Esophagus squamous epithelium (tissue), 5 donors: ENCODE results near the gene IDUA. TPM values are rescaled to one million over a fixed set of nuclear protein-coding genes. Genes with fewer than 3 reads are reported as not detected.

Experiments used
- DNase-seq: peaks from one replicate; lab custom pipeline; 2025; lab: John Stamatoyannopoulos, UW
- H3K27ac ChIP-seq, 4 donors: fragments of 200-600 bp; sonication (generic); one replicate each; pipeline ENCODE4 v1.5.1; 2016 to 2019; ENCODE audit warnings: mild to moderate bottlenecking in 1 of 4
- H3K27me3 ChIP-seq, 4 donors: fragments of 200-600 bp; sonication (generic); 1 replicate in 3 of 4; 2 replicates in 1 of 4; pipeline versions ENCODE4 v1.5.1 to v1.6.0; 2017 to 2021; ENCODE audit warnings: antibody characterized with exemption in 1 of 4
- H3K36me3 ChIP-seq, 3 donors: fragments of 200-600 bp; sonication (generic); one replicate each; pipeline ENCODE4 v1.5.1; 2016 to 2019
- H3K4me1 ChIP-seq, 3 donors: fragments of 200-600 bp; sonication (generic); one replicate each; pipeline ENCODE4 v1.5.1; 2017 to 2019
- H3K4me3 ChIP-seq, 4 donors: fragments of 200-600 bp; sonication (generic); 1 replicate in 3 of 4; 2 replicates in 1 of 4; pipeline ENCODE4 v1.5.1; 2016 to 2019; ENCODE audit warnings: mild to moderate bottlenecking in 2 of 4, moderate library complexity in 1 of 4
- H3K9me3 ChIP-seq, 3 donors: fragments of 200-600 bp; sonication (generic); one replicate each; pipeline ENCODE4 v1.5.1; 2016 to 2019
- CTCF ChIP-seq, 6 experiments: fragments of 450-650 bp in 4 of 6; fragments of 200-600 bp in 2 of 6; sonication (generic) in 2 of 6; IDR thresholded peaks; one replicate each; pipeline ENCODE4 v1.5.1; 2016 to 2019; ENCODE audit warnings: antibody characterized with exemption in 6 of 6, mild to moderate bottlenecking in 4 of 6, moderate library complexity in 4 of 6
- POLR2A ChIP-seq, 4 donors: fragments of 450-650 bp; IDR thresholded peaks; one replicate each; pipeline ENCODE4 v1.6.1; 2017; ENCODE audit warnings: antibody characterized with exemption in 4 of 4, mild to moderate bottlenecking in 4 of 4, moderate library complexity in 3 of 4
- WGBS, 2 donors: methylation state at CpG; one replicate each; pipeline ENCODE4 v1.1.5; 2018; 5-methylcytosine and 5-hydroxymethylcytosine counted together
- intact Hi-C: fragments of 100-400 bp; cut with DNase I; formaldehyde crosslinking; loops from one replicate; pipeline ENCODE4 v1.15.0; 2022
- total RNA-seq, 4 donors: library from RNA; depleted of rRNA; stranded (reverse); fragments of >200 nt; gene quantifications; one replicate each; pipeline ENCODE4 v1.1.0, GENCODE V29; 2016
- donor health status: DM: yes; HTN: yes; CAD: no.

IDUA gene
- total RNA-seq, 4 donors from 2014 or later: 4.3 to 20.5 (median 14.1) TPM

DNA sequence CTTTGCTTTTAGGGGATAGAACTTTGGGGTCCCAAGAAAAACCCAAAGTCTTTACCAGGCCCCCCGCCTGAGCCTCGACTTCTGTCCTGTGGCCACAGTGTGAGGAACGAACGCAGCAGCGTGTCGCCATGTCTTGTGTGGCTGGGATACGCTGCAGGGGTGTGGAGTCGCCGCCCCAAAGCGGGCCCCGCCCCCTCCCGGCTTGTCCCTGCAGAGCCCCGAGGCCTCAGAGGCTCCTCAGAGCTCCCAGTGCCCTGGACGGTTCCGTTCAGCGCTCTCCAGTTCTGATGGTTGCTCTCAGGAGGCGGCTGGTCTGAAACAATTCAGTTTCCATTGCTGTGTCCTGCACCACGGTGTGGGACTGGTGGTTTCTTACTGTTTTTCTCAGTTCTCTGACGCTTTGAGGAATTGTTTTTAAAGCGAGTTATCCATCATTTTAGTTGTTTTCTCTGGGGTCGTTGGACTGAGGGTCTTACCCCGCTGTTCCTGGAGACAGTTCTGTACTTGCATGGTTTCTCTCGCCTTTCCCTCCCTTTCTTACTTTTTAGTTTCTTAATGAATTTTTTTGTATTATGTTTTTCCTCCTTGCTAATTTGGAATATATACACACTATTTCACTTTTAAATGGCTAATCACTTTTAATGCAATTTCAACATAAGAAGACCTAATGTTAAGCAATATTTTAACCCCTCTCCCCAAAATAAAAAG is 1.6 kb upstream of the IDUA start:
- Histone ChIP-seq H3K27ac (no peak overlapping the region), H3K4me3 (peak overlapping the region; percentile 8 to 51 (median 33)), H3K36me3 (peaks cover 0 to 16% (median 0%) of the 10 kb centered on the region in 3 donors), H3K4me1 (peaks cover 23 to 44% (median 24%) of the 10 kb centered on the region in 3 donors), H3K27me3 (no peaks in the 10 kb centered on the region), H3K9me3 (no peaks in the 10 kb centered on the region)
- 46 to 56% methylated on average over 10 to 13 of the region's 23 CpGs for WGBS, 2 donors
- intact Hi-C loops: no loop called here
- no peak for DNase-seq
- TF ChIP-seq POLR2A (IDR thresholded peaks at IDR 0.05) (no peak), CTCF (IDR thresholded peaks at IDR 0.05) (peak in 3 of 6 experiments; percentile 5 to 15 (median 13))

GRCh38 chr4:986428-986878 is 391 bp upstream of the IDUA start:
- peak overlapping the region; percentile 63 to 92 (median 84) for H3K4me3 ChIP-seq
- DNase-seq: no peak
- H3K27me3 ChIP-seq: no peaks in the 10 kb centered on the region
- peaks cover 0 to 28% (median 0%) of the 10 kb centered on the region in 3 donors for H3K36me3 ChIP-seq
- TF ChIP-seq POLR2A (IDR thresholded peaks at IDR 0.05) (no peak), CTCF (IDR thresholded peaks at IDR 0.05) (no peak)
- 1% methylated on average over 10 to 13 of the region's 14 CpGs for WGBS, 2 donors
- H3K9me3 ChIP-seq: no peaks in the 10 kb centered on the region
- intact Hi-C loops: no loop called here
- H3K27ac ChIP-seq: peak overlapping the region; percentile 66 to 82 (median 79)
- peaks cover 23 to 44% (median 24%) of the 10 kb centered on the region in 3 donors for H3K4me1 ChIP-seq

DNA sequence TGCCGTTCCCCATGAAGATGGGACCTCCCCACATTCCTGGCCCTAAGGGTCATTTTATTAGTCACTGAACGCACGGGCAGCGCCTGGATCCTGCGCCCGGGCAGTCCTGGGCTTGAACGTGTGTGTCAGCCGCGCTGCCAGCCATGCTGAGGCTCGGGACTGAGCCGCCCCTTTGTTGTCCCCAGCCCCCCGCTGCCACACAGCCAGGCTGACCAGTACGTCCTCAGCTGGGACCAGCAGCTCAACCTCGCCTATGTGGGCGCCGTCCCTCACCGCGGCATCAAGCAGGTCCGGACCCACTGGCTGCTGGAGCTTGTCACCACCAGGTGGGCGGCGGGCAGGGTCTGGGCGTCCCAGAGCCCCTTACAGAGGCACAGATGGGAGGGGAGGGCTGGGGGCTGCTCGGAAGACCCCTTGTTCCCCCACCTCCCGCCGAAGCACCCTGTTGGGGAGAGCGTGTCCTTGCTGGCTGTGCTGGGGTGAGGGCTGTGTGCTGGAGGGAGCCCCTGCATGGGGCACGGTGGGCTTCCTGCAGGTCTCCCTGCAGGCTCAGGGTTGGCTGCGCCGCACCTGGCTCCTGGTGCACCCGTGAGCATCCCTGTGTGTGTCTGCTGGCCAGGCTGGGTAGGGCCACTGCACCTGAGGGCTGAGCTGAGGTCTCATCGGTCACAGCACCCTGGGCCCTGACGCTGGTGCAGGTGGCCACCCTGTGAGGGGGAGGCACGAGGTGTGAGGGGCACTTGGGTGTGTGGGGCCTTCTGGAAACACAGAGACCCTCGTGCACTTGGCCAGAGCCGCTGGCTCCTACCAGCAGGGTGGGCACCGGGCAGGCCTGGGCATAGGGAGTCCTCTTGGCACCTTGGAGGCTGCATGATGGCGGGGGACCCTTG is 1.0 kb downstream of the IDUA start:
- intact Hi-C loops: no loop called here
- DNase-seq: no peak
- Histone ChIP-seq H3K4me1 (peaks cover 27 to 56% (median 29%) of the 10 kb centered on the region in 3 donors), H3K27ac (peak overlapping the region; percentile 66 to 82 (median 79)), H3K4me3 (peak overlapping the region; percentile 63 to 92 (median 84)), H3K9me3 (no peaks in the 10 kb centered on the region), H3K36me3 (peaks cover 0 to 35% (median 0%) of the 10 kb centered on the region in 3 donors), H3K27me3 (no peaks in the 10 kb centered on the region)
- 55 to 100% methylated on average over 1 to 4 of the region's 37 CpGs for WGBS, 2 donors
- TF ChIP-seq CTCF (IDR thresholded peaks at IDR 0.05) (no peak), POLR2A (IDR thresholded peaks at IDR 0.05) (no peak)

DNA sequence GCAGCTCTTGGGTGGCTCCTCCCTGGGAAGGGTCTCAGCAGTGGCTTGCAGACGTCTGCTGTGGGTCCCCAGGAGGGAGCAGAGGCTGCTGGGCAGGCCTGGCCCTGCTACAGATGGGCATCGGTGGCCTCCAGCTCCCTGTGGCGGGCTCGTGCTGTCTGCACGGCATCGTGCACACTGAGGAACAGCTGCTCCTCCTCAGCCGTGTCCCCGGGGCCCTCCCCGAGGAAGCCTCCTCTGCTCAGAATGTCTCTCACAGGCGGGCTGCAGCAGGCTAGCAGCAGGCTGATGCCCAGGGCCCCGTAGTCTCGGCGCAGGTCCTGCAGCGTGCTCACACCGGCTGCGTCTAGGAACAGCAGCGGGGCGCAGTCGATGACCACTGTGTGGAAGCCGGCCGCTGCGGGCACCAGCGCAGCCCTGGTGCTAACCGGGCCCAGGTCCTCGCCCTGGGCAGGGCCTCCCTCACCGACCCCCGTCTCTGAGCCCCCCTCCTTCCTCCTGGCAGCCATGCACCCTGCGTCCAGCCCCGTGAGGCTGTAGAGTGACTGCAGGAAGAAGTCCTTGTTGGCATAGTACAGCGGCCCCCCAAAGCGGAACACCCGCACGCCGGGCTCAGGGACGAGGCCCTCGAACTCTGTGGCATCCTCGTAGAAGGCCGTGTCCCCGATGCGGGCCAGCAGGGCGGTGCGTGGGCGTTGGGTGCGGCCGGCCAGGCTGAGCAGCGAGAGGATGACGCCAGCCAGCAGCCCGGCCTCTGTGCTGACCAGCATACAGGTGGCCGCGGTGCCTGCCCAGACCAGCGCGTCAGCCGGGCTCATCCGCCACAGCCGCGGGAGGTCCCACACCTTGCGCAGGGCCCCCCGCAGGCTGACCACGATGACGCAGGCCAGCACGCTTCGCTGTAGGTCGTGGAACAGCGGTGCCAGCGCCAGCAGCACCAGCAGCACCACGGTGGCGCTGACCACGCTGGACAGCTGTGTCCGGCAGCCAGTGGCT is 2.2 kb downstream of the IDUA start:
- no peak for DNase-seq
- H3K27ac ChIP-seq: no peak overlapping the region
- TF ChIP-seq CTCF (IDR thresholded peaks at IDR 0.05) (no peak), POLR2A (IDR thresholded peaks at IDR 0.05) (no peak)
- H3K36me3 ChIP-seq: peaks cover 0 to 35% (median 0%) of the 10 kb centered on the region in 3 donors
- WGBS, 2 donors: 95 to 100% methylated on average over 4 to 14 of the region's 69 CpGs
- no peaks in the 10 kb centered on the region for H3K27me3 ChIP-seq
- H3K9me3 ChIP-seq: no peaks in the 10 kb centered on the region
- peaks cover 29 to 63% (median 32%) of the 10 kb centered on the region in 3 donors for H3K4me1 ChIP-seq
- H3K4me3 ChIP-seq: no peak overlapping the region
- intact Hi-C loops: no loop called here
